ENCODE data around the gene PROS1.

The PROS1 gene

DNA sequence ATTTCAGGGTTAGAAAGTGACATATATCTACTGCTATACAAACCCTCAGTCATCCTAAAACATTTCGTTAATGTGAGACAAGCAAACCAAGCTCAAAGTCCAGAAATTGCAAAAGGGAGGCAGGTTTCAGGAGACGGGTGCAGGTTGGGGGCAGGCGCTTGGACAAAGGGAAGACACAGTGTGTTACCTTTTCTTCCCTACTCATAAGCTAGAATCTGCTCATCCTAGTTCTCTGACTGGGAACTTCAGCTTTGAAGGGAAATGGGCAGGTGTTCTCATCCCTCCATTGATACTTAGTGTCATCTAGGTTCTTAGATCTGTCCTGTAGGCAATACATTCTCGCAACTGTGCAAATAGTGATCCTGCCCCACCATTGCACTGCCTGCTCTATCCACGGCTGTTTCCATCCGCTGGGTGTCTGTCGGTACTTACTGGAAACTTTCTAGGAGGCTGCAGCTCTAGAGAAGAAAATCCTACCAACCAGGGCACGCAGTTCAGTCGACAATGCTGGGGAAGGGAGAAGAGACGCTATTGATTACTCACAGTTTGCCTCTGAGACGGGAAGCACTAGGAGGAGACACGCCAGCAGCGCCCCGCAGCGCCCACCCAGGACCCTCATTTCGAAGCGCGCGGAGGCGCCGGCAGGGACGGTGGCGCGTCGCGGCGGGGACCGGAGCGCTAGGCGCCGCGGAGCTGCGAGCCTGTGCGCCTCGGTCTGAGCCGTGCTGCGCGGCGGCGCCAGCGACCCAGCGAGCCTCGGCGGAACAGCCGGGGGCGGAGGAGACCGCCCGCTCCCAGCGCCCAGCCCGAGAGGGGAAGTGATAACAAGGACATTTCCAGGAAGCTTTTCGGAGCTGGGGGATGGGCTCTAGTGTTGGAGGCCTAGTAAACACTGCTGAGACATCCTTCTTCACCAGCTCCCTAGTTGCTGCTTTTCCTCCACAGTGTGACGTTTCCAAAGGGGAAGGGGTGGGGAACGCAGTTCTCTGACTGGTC lies at the start of gene PROS1 (continued):
- 0 out of 2 replicates have a peak, but pooled peaks have one; percentile 14 for TF ChIP-seq ZBTB8A (tag by site-specific recombination; IDR thresholded peaks at IDR 0.05)
- peak; percentile 43; the same call in 1 of the 2 replicates for TF ChIP-seq ZNF335 (tag by site-specific recombination; conservative IDR thresholded peaks at IDR 0.05)
- TF ChIP-seq ZSCAN16 (tag by site-specific recombination; IDR thresholded peaks at IDR 0.05), result no peak
- peak; percentile 63; the same call in 1 of the 2 replicates for TF ChIP-seq ZSCAN30 (tag by site-specific recombination; IDR thresholded peaks at IDR 0.05)
- no peak for TF ChIP-seq HOXC10 (CRISPR knock-in tag; IDR thresholded peaks at IDR 0.05)
- TF ChIP-seq ZNF324 (tag by site-specific recombination; IDR thresholded peaks at IDR 0.05), result 0 out of 2 replicates have a peak, but pooled peaks have one; percentile 30
- peak; percentile 82 for TF ChIP-seq IKZF3 (tag by site-specific recombination; IDR thresholded peaks at IDR 0.05)
- TF ChIP-seq, protein P1, sequence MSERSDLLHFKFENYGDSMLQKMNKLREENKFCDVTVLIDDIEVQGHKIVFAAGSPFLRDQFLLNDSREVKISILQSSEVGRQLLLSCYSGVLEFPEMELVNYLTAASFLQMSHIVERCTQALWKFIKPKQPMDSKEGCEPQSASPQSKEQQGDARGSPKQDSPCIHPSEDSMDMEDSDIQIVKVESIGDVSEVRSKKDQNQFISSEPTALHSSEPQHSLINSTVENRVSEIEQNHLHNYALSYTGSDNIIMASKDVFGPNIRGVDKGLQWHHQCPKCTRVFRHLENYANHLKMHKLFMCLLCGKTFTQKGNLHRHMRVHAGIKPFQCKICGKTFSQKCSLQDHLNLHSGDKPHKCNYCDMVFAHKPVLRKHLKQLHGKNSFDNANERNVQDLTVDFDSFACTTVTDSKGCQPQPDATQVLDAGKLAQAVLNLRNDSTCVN (tag by site-specific recombination; optimal IDR thresholded peaks at IDR 0.05), result peak; percentile 48
- TF ChIP-seq, protein P2, sequence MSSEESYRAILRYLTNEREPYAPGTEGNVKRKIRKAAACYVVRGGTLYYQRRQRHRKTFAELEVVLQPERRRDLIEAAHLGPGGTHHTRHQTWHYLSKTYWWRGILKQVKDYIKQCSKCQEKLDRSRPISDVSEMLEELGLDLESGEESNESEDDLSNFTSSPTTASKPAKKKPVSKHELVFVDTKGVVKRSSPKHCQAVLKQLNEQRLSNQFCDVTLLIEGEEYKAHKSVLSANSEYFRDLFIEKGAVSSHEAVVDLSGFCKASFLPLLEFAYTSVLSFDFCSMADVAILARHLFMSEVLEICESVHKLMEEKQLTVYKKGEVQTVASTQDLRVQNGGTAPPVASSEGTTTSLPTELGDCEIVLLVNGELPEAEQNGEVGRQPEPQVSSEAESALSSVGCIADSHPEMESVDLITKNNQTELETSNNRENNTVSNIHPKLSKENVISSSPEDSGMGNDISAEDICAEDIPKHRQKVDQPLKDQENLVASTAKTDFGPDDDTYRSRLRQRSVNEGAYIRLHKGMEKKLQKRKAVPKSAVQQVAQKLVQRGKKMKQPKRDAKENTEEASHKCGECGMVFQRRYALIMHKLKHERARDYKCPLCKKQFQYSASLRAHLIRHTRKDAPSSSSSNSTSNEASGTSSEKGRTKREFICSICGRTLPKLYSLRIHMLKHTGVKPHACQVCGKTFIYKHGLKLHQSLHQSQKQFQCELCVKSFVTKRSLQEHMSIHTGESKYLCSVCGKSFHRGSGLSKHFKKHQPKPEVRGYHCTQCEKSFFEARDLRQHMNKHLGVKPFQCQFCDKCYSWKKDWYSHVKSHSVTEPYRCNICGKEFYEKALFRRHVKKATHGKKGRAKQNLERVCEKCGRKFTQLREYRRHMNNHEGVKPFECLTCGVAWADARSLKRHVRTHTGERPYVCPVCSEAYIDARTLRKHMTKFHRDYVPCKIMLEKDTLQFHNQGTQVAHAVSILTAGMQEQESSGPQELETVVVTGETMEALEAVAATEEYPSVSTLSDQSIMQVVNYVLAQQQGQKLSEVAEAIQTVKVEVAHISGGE (tag by site-specific recombination; conservative IDR thresholded peaks at IDR 0.05; ENCODE audit: low read depth), result peak; percentile 51; the same call in 1 of the 2 replicates
- peak; percentile 69; the same call in 1 of the 2 replicates for TF ChIP-seq ZNF561 (tag by site-specific recombination; IDR thresholded peaks at IDR 0.05; ENCODE audit: borderline replicate concordance)
- no peak for TF ChIP-seq ZNF121 (tag by site-specific recombination; IDR thresholded peaks at IDR 0.05)

DNA sequence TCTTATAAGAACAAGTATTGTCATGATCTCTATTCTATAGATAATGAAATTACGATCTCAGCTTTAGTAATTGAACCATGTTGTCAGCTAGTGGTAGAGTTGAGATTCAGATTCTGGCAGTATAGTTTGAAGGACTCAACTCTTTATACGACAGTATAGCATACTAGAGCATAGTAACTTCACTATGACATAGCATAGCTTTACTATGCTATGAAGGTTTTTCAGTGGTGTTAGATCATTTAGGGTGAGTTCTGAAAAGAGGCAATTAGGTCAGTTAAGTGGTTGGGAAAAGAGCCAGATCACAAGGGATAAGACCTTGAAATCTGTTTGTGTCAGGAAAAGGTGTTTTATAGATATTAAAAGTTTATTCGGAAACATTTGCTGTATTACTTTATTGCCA lies 46.6 kb upstream of the PROS1 start:
- CTCF ChIA-PET, result no interaction called here
- H3K36me3 ChIP-seq (ENCODE audit: control insufficient read depth in 2 of 2, insufficient read depth in 1 of 2, low read length in 2 of 2), result no peaks in the 10 kb centered on the region; a peak in 1 of 3 replicates
- no peak overlapping the region for H3K4me3 ChIP-seq (ENCODE audit: low read depth, low read length)
- POLR2A ChIA-PET, result no interaction called here
- H3K9me3 ChIP-seq (ENCODE audit: control insufficient read depth, insufficient read depth, low read depth, low read length), result no peaks in the 10 kb centered on the region
- H3K4me1 ChIP-seq (ENCODE audit: control insufficient read depth, insufficient read depth, low read length), result no peaks in the 10 kb centered on the region
- no peak for TF ChIP-seq KLF16 (tag by site-specific recombination; IDR thresholded peaks at IDR 0.05)
- TF ChIP-seq, protein P3, sequence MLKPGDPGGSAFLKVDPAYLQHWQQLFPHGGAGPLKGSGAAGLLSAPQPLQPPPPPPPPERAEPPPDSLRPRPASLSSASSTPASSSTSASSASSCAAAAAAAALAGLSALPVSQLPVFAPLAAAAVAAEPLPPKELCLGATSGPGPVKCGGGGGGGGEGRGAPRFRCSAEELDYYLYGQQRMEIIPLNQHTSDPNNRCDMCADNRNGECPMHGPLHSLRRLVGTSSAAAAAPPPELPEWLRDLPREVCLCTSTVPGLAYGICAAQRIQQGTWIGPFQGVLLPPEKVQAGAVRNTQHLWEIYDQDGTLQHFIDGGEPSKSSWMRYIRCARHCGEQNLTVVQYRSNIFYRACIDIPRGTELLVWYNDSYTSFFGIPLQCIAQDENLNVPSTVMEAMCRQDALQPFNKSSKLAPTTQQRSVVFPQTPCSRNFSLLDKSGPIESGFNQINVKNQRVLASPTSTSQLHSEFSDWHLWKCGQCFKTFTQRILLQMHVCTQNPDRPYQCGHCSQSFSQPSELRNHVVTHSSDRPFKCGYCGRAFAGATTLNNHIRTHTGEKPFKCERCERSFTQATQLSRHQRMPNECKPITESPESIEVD (tag by site-specific recombination; IDR thresholded peaks at IDR 0.05), result 0 out of 2 replicates have a peak, but pooled peaks have one; percentile 21
- no peak overlapping the region for H3K27ac ChIP-seq (ENCODE audit: extremely low read depth, low read depth, low read length)

DNA sequence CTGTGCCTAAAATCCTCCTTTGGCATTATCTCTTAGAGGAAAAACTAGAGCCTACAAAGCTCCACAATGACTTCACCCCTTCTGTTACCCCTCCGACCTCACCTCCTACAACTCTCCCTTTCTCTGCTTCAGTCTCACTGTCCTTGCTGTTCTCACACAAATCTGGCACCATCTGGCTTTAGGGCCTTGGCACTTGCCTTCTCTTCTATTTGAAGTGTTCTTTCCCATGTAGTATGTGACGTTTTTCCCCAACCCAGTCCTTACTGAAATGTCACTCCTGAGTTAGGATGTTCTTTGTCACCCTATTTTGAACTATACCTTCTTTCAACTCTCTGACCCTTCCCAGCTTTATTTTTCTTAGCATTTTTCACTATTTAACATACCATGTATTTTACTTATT lies 46.0 kb upstream of the PROS1 start:
- ChIA-PET CTCF (no interaction called here), POLR2A (no interaction called here)
- Histone ChIP-seq H3K9me3 (ENCODE audit: control insufficient read depth, insufficient read depth, low read depth, low read length) (no peaks in the 10 kb centered on the region), H3K36me3 (ENCODE audit: control insufficient read depth in 2 of 2, insufficient read depth in 1 of 2, low read length in 2 of 2) (no peaks in the 10 kb centered on the region; a peak in 1 of 3 replicates), H3K4me1 (ENCODE audit: control insufficient read depth, insufficient read depth, low read length) (no peaks in the 10 kb centered on the region), H3K27ac (ENCODE audit: extremely low read depth, low read depth, low read length) (no peak overlapping the region), H3K4me3 (ENCODE audit: low read depth, low read length) (no peak overlapping the region)
- TF ChIP-seq ZNF16 (tag by site-specific recombination; IDR thresholded peaks at IDR 0.05; ENCODE audit: low read depth), result no peak
- no peak for TF ChIP-seq GLIS1 (tag by site-specific recombination; IDR thresholded peaks at IDR 0.05)
- no peak for TF ChIP-seq KLF7 (tag by site-specific recombination; IDR thresholded peaks at IDR 0.05; ENCODE audit: borderline replicate concordance)
